Measurements from ENCODE around the gene S1PR5.

- TF ChIP-seq CTCF (IDR thresholded peaks at IDR 0.05): no peak
- no peak for TF ChIP-seq POLR2A (IDR thresholded peaks at IDR 0.05)
Measured at GRCh38 chr19:10538204-10538983, 21.1 kb upstream of the S1PR5 start.

All from uterus (tissue), 2 donors.